ENCODE results near the gene ZNF230.

DNA sequence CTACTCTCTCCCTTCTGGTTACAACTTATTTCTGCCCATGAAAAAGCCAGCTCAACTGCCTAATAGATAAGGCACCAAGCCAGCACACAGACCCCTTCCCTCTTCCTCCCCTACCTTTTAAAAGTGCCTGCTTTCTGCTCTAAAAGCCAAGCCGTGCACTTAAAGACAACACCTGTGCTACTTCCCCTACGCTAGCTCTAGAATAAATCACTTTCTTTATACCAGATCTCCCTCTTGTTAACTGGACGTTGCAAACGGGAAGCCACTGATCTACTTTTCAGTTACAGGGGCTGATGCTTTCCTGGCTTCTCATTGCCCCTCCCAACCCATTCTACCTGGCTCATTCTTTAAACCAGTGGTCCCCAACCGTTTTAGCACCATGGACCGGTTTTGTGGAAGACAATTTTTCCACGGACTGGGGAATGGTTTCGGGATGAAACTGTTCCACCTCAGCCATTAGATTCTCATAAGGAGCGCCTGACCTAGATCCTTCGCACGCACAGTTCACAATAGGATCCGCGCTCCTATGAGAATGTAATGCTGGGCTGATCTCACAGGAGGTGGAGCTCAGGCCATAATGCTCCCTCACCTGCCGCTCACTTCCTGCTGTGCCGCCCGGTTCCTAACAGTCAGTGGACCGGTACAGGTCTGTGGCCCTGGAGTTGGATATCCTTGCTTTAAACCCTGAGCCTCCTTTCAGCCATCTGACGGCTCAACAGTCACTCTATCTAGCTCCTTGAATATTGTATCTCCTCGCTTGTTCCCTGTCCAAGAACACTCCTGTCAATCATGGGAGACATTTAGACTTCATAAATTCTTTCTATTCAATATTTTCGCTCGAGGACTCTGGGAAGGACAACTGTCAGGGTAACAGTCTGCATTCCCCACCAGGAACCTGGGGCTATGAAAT lies 48.2 kb downstream of the ZNF230 start:
- TF ChIP-seq, protein P1, sequence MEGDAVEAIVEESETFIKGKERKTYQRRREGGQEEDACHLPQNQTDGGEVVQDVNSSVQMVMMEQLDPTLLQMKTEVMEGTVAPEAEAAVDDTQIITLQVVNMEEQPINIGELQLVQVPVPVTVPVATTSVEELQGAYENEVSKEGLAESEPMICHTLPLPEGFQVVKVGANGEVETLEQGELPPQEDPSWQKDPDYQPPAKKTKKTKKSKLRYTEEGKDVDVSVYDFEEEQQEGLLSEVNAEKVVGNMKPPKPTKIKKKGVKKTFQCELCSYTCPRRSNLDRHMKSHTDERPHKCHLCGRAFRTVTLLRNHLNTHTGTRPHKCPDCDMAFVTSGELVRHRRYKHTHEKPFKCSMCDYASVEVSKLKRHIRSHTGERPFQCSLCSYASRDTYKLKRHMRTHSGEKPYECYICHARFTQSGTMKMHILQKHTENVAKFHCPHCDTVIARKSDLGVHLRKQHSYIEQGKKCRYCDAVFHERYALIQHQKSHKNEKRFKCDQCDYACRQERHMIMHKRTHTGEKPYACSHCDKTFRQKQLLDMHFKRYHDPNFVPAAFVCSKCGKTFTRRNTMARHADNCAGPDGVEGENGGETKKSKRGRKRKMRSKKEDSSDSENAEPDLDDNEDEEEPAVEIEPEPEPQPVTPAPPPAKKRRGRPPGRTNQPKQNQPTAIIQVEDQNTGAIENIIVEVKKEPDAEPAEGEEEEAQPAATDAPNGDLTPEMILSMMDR (IDR thresholded peaks at IDR 0.05): no peak
- TF ChIP-seq POLR2A (IDR thresholded peaks at IDR 0.05): no peak

All from uterus (tissue), 2 donors.